Epidermal melanocyte (primary cell): Measurements from ENCODE around the gene TNFRSF4.
"Not testable (repeated sequence)": the region's sequence is repeated elsewhere in the genome, so short reads cannot be mapped to it uniquely, and the experiment has no call there.

Experiments used
- DNase-seq: peaks from one replicate; pipeline ENCODE4 v3.0.0; 2011; ENCODE audit warnings: low spot score; ENCODE audit not compliant: insufficient read length

TNFRSF4 gene

DNA sequence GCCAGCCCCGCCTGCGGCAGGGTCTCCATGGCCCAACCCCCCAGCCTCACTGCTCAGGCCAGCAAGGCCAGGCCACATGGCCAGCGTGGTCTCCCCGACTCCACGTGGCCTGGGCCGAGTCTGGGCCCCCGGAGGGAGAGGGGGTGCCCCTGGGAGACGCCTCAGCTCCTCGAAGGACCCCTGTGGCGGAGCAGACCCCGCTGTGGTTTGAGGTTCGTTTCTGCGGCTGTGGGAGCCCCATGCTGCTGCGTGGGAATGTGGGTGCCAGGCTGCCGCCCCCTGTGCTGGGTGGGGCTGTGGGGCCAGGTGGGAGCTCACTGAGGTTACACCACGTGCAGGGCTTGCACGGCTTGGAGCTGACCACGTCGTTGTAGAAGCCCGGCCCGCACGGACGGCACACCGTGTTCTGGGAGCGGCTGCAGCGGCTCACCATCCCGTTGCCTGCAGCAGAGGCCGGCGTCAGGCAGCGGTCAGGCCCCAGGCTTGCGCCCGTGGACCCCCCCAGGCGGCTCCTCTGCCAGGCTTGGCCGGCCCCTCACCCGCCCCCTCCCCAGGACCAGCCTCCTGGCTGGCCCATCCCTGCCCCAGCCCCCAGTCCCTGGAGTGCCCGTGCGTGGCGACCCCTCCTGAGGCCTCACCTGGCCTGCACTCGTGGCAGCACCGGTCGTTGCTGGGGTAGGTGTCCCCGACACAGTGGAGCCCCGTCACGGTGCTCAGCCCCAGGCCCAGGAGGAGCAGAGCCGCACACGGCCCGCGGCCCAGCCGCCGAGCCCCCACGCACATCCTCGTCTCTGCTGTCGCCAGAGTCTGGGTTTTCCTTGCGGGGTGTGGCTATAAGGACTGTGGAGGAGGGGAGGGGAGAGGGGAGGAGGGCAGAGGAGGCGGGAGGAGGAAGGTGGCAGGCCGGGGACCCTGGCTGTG, at the start of gene TNFRSF4:
Gene TNFRSF4 (minus strand): TSS at position 809 of the 921 bp plus-strand sequence. CDS start 26 bp downstream, at position 783.
- no peak for DNase-seq

DNA sequence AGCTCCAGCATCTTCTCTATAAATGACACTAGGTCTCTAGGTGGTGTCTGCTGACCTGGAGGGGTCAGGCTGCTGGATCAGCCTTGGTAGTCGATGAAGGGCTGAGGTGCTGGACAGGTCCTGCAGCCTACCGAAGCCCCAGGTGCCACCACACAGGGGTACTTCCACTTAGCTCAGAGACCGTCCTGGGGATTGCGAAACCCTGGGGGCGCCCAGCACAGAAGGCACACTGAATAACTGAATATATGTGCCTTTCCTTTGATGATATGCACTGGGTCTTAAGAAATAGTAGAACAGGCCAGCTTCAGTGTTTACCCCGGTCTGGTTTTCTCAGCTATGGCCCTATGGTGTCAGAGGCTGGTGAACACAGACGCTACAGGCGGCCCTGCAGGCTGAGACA, 48.8 kb upstream of the TNFRSF4 start:
- no peak for DNase-seq

DNA sequence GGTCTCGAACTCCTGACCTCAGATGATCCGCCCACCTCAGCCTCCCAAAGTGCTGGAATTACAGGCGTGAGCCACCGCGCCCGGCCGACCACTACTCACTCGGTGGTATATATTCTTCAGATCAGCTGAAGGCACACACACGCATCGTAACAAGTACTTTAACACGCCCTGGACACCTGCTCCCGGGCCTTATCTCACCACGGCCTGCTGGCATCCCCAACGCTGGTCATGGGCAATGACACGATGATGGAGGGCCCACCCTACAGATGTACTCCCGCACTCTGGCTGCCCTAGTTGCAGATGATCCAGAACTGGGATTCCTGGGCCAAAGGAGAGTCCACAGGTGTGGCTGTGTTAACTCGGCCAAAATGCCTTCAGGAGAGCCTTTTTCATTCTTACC, 48.1 kb upstream of the TNFRSF4 start:
- DNase-seq: no peak

DNA sequence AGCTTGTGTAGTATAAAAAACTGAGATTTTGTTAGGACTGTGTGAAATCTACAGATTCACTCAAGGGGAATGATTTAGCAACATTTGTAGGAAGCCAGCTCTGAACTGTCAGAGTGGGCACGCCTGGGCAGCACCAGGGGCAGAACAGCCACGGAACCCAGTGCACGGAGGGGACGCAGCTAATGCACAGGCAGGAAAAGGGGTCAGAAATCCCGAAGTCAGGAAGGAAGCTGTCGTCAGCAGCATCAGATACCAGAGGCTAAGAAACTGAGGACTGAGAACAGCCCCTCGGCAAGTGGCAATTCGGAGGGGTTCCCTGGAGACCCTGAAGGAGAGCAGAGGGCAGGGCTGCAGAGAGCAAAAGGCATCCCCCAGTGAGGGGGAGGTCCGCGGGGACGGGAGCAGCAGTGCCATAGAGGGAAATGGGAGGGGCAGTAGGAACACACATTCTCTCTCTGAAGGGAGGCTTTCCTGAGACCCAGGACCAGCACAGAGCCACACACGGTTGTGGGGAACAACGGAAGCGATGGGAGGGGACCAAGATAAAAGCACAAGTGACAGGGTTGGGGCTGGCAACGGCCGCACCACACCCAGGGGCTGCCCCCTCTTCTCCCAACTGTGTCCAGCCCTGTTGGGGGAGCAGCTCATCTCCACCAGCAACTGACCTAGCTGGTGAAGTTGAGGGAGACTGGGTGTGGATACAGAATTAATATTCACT, 47.0 kb upstream of the TNFRSF4 start:
- DNase-seq: no peak

DNA sequence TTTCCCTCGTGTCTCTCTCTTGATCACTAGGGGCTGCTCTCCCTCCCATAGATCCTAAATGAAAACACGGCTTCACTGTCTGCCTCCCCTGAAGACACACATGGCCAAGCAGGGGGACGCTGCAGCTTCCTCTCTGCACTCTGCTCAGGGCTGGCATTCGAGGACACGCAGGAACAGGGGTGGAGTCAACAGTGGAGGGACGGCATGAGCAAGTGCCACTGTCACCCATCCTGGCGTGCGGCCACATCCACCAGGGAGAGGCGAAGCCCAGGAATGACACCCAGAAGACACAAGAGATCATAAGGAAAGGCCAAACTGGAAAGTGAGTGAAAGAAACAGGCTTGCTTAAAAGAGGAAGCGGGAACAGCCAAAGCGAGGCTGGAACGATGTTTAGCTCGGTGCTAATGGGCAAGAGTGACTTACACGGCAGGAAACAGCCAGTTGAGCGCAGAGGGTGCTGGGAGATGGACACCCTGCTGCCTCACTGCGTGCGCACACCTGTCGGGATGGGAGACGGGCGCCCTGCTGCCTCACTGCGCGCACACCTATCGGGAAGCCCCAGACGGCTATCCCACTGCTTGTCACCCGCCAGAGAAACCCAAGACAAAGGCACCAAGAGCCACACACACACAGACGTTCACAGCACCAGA, 46.1 kb upstream of the TNFRSF4 start:
- no peak for DNase-seq

DNA sequence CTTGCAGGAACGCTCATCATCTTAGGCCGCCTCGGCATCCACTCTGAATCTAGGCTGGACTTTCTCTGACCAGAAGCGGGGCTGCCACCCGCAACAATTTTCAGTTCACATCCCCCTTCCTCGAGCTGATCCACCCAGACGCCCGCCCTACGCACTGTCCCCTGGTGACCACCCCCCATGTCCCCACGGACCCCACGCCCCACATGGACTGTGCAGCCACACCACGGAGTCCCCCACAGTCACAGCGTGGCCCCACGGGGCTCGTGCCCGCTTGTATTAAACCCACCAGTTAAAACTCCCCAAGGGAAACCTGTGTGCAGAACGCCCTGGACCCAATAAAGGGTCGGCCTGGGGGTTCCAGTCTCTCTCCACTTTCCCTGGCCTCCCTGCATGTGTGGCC, 45.6 kb upstream of the TNFRSF4 start:
- DNase-seq: no peak

DNA sequence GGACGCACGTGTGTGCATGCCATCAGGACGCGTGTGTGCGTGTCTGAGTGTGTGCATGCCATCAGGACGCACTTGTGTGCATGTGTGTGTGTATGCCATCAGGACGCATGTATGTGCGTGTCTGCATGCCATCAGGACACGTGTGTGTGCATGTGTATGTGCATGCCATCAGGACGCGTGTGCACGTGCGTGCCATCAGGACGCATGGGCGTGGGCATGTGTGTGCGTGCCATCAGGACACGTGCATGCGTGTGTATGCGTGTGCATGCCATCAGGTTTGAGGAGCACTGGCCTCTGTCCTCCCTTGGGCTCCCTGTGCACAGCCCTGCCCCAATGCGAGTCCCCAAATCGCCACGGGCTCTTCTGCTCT, 45.2 kb upstream of the TNFRSF4 start:
- no peak for DNase-seq

DNA sequence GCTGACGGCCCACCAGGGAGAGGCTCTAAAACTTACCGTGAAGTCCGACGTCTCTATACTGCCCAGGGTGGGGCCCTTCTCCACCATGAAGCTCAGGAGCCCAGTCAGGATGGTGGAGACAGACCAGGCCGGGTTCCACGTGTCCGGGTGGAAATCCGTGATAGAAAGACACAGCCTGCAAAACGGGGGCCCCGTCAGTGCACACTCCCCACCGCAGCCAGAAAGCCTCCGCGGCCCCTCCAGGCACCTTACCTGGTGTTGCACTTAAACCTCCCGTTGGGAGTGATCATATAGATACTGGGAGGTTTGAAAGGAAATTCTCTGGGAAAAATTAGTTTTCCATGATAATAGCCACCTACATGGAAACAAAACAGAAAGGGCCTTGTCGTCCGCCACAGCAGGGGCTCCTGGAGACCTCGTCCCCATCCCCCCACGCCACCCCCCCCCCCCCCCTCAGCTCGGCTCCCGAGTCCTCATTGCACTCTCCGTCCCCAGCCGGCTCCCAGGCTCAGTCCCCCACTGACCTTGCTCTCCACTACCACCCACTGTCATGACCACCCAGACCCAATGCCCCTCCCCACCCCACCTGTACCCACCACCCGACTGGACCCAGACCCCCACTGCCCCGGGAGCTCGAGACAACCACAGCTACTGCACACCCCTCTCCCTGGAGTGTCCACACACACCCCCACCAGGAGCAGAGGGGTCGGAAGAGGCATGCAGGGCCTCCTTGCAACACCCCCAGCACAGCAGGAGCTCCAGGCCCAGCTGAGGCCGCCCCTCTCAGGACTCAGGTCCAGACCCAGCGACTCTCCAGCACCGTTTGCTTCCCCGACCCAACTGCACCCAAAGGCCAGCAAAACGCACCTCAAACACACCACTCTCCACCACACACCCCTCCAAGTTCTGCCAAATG, 43.3 kb upstream of the TNFRSF4 start:
- DNase-seq: no peak

DNA sequence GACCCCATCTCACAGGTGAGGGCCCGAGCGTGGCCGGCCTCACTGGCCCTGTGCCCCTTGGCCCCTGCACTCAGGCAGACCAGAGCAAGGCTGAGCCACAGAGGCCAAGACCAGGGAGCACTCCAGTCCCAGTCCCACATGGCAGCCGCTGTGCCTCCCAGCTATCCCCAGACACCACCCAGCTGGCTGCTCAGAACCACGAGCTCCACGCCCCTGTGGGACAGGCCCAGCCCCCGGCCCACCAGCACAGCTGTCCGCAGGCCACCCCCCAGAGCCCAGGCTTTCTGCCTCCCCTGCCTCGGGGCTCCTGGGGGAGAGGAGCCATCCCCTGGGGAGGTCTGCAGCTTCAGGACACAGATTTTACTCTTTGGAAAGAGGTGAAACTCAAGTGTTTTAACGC, 41.7 kb upstream of the TNFRSF4 start:
- DNase-seq: no peak

DNA sequence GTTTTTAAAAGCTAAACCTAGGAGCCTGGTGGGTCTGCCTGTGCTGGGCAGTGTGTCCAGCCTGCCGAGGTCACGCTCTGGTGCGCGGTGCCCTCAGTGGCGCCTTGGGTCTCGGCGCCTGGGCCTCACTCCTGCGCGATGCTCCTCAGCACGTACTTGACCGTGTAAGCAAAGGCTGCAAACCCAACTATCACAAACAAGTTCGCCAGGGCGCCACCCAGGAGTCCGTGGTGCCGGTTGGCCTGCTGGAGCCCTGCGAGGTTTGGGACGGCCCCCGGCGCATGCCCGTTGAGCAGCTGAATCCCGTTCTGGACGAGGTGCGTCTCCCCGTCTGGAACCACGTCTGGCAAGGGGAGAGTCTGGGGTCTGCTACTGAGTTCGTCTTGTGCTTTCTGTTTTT, 41.1 kb upstream of the TNFRSF4 start:
- DNase-seq: no peak

DNA sequence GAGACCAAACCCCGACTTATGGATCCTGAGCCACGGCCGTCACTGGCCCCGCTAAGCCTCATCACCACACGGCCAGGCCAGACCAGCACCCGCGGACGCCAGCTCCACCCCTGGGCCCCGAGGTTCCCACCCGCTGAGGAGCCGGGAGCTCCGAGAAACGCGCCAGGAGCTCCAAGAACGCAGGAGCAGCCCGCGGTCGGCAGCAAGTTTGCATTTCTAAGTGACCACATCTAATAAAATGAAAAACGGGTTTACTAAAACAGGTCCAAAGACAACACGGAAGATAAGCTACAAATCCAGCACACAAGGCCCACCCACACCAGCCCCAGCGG, 40.7 kb upstream of the TNFRSF4 start:
- no peak for DNase-seq

DNA sequence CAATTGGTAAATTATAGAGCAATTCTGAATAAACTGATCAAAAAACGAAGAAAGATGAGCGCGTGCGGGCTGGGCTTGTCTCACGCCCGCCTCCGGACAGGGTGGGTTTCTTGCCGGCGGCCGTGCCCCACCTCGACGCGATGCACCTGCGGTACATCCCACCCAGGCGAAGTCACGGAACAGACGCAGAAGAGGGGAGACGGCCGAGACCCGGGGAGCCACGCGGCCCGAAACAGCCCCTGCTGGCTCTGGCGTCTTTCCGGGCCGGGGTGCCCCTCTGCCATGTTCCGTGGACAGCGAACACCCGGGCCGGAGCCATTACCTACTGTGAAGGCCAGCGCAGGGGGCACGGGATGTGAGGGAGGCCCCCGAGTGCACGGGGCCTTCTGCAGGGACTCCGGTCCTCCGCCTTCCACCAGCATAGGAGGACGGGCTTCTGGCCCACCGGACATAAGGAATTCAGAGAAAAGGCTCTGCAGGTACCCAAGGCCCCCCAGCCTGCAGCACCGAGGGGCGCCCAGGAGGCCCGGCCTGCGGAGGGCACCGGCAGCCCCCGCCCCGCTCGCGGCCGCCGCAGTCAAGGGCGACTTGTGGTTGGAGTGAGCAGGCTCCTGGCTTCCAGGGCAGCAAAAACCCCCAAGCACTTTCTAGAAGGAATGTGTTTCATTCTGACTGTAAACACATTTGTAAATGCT, 40.2 kb upstream of the TNFRSF4 start:
- no peak for DNase-seq

DNA sequence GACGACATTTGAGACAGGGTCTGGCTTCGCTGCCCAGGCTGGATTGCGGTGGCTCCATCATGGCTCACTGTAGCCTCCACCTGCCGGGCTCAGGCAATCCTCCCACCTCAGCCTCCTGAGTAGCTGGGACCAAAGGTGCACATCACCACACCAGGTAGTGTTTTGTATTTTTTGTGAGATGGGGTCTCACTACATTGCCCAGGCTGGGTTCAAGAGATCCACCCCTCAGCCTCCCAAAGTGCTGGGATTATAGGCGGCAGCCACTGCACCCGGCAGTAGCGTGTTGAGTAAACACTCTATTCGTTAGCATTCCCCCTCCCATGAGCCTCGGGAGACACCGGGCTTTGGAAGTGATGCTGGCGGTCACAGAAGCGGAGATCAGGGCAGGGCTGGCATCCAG, 39.4 kb upstream of the TNFRSF4 start:
- no peak for DNase-seq

DNA sequence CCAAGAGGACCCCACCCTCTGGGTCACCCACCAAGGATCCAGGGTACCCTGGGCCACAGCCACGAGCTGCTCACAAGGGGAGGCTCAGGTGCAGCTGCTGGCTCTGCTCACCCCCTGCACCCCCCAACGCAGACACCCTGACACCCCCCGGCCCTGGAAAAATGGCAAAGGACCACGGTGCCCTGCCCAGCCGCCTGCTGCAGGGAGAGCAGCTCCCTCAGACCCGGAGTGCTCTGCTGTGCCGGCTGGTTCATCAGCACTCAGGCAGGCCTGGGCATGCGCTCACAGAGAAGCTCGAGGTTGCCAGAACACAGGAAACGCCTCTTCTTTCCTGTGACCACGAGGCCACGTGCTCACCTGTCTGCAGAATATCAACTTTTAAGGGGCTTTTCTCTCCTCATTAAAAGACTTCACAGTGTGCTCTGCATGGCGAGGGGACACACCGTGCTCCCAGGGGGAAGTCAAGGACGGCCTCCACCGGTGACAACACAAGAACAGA, 36.9 kb upstream of the TNFRSF4 start:
- no peak for DNase-seq

DNA sequence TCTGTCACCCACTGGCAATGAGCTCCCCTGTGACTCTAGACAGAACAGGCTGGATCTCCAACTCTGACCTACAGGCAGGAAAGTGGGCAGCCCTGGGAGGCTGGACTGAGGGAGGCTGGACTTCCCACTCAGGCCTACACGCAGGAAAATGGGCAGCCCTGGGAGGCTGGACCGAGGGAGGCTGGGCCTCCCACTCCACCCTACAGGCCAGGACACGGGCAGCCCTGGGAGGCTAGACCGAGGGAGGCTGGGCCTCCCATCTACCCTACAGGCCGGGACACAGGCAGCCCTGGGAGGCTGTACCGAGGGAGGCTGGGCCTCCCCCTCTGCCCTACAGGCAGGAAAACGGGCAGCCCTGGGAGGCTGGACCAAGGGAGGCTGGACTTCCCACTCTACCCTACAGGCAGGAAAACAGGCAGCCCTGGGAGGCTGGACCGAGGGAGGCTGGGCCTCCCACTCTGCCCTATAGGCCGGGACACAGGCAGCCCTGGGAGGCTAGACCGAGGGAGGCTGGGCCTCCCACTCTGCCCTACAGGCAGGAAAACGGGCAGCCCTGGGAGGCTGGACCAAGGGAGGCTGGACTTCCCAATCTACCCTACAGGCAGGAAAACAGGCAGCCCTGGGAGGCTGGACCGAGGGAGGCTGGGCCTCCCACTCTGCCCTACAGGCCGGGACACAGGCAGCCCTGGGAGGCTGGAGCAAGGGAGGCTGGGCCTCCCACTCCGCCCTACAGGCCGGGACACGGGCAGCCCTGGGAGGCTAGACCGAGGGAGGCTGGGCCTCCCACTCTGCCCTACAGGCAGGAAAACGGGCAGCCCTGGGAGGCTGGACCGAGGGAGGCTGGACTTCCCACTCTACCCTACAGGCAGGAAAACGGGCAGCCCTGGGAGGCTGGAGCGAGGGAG, 34.3 kb upstream of the TNFRSF4 start:
- DNase-seq: not testable (repeated sequence)

DNA sequence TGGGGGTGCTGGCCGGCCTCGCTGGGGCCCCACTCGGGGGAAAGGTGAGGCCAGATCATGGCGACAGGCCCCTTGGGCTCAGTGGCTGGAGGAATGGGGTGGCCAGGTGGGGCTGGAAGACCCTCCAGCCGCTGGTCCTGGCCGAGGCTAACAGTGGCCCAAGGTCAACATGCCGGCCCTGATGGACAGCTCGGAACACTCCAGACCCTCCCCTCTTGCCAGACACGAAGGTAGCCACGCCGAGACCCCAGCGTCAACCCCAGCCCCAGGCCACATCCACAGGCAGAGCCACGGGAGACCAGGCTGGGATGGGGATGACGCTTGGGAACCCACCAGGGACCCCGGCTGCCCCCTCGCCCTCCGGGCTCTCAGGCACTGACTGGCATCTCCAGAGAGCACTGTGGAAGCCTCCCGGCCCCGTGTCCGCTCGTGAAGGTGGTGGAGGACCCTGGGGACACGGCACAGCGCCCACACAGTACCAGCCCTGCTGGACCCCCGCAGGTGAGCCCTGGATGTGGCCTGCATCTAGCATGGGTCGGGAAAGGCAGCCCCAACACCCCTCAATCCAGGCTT, 33.5 kb upstream of the TNFRSF4 start:
- DNase-seq: no peak

DNA sequence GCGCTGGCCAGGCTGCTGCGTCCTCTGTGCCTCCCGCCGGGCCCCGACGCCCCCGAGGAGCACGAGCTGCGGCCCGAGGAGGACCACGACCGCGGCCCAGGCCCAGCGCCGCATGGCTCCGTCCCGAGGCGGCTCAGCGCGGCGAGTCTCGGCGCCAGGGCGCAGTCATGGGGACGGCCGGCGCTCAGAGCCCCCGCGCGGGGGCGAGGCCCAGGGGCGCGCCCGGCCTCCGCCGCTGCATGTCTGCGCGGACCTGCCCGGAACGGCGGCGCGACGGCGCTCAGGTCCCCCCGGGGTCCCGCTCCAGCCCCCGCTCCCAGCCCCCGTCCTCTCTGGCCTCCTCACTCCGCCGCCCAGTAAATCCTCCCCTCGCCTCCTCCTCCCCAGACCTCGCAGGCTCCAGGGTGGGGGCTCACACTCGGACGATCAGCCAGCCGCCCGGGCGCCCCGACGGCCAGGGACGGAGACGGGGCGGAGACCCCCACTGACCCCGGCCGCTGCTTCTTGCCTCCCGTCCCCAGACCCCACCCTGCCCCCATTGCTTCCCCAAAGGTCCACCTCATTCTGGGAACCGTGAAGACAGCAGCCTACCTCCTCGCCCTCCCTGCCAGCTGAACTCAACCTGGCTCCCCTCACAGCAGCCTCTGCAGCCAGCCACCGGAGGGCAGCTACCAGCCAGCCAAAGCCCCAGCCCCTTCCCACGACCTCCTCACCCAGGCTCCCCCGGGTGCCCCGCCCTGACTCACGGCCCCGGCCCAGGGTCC, 32.8 kb upstream of the TNFRSF4 start, which contains the start of gene C1QTNF12:
Gene C1QTNF12 (minus strand): TSS at position 146 of the 764 bp plus-strand sequence. CDS start 32 bp downstream, at position 114.
- DNase-seq: no peak
